Cardiac septum (tissue), 1 donor: ENCODE results near the gene PCBP1. TPM values are rescaled to one million over a fixed set of nuclear protein-coding genes. Genes with fewer than 3 reads are reported as not detected.

Source experiments
- total RNA-seq: library from RNA; stranded (reverse); fragmentation: NEBNext Ultra II Directional; extraction: Animal tissue kit (Norgen Biotek cat#: 25700); gene quantifications from one replicate; pipeline ENCODE4 v1.2.1, GENCODE V29; 2021
- donor health status: DM: no; HTN: no; CAD: no.

PCBP1 gene
- total RNA-seq, 1 donor from 2014 or later, result 223 TPM

Other genes with a start within 250 kb of the PCBP1 start
- 48.6 TPM for gene SNRNP27, start 193.5 kb upstream of the PCBP1 start, total RNA-seq
- gene MXD1, start 172.4 kb upstream of the PCBP1 start, total RNA-seq, result 6.2 TPM
- gene ASPRV1, start 125.8 kb upstream of the PCBP1 start, total RNA-seq, result 0.81 TPM
- 12.3 TPM for gene C2orf42, start 103.5 kb downstream of the PCBP1 start, total RNA-seq
- 49.4 TPM for gene TIA1, start 161.2 kb downstream of the PCBP1 start, total RNA-seq
- 43.0 TPM for gene PCYOX1, start 170.7 kb downstream of the PCBP1 start, total RNA-seq
- gene SNRPG, start 206.3 kb downstream of the PCBP1 start, total RNA-seq, result 109 TPM
- 21.3 TPM for gene FAM136A, start 214.6 kb downstream of the PCBP1 start, total RNA-seq